G401.6 (cell line): ENCODE results near the gene PRDM11.

Source experiments
- FAIRE-seq: peaks from 2 replicates; lab custom pipeline; 2012; peaks lifted over from hg19 to GRCh38; lab: Jason Lieb, UNC

The PRDM11 gene

GRCh38 chr11:45212566-45213315 lies 66.3 kb downstream of the PRDM11 start:
- no peak for FAIRE-seq

- no peak for FAIRE-seq
Measured at GRCh38 chr11:45213316-45213665, 66.9 kb downstream of the PRDM11 start.

DNA sequence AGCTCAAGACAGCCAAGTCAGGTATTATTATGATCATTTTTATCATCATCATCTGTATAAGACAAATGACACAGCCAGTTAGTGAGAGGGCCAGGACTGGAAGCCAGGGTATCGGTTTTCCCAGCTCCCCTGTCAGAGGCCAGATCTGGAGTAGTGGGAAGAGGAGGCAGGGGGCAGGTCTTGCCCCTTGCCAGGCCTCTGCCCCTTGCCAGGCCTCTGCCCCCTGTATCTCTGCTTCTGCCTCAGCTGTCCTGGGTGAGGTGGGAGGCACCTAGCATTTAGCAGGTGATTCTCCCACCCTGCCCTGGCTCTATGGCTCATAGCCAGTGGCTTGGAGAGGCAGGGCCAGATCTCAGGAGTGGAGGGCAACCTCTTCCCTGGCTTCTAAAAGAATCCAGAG lies 67.3 kb downstream of the PRDM11 start:
- no peak for FAIRE-seq

GRCh38 chr11:45215098-45215865 lies 68.8 kb downstream of the PRDM11 start:
- no peak for FAIRE-seq

DNA sequence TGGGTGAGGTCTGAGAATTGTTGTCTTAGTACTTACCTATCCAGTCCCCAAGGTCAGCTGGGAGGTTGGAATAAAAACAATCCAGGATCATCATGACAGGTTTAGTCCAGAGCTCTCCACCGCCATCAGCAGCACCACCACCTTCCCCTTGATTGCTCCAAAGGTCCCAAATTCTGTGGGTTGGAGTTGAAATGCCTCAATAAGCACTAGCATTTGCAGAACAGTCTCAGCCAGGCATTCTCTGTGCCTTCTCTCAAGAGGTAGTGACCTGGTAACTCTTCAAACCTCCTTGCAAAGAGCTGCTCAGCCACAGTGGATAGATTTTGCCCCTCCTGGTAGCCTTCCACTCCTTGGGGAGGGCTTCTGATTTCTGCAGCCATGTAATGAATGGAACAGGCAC lies 69.6 kb downstream of the PRDM11 start:
- FAIRE-seq, result no peak

DNA sequence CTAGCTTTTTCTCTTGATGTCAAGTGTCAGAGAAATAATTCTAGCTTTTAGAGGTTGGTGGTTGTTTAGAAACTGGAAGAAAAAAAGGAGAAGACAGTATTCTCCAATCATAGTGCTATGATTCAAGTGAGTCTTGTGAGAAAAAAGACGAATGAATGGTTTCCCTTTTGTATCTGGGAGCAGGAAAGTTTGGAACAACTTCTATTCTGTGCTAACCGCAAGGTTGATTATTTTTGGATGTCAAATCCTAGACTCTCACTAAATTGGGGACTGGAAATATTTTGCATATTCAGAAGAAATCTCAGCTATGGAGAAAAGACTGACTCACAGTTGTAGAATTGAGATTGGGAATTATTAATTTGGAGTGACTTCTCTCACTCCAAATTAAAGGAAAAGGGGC lies 70.5 kb downstream of the PRDM11 start:
- no peak for FAIRE-seq

DNA sequence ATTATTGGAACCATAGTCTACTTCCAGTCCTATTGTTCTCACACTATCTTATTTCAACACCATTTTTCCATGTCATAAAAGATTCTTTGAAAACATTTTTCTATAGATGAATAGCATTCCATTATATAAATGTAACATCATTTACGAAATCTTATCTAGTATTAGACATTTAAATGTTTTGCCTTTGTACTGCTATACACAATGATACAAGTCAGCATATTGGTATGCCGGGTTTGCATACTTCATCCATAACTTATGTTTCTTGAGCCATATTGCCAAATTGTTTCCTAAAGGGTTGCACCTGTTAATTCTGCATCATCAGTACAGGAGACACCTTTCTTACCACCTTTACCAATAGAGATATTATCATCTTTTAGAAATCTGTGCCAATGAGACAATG lies 71.6 kb downstream of the PRDM11 start:
- no peak for FAIRE-seq

DNA sequence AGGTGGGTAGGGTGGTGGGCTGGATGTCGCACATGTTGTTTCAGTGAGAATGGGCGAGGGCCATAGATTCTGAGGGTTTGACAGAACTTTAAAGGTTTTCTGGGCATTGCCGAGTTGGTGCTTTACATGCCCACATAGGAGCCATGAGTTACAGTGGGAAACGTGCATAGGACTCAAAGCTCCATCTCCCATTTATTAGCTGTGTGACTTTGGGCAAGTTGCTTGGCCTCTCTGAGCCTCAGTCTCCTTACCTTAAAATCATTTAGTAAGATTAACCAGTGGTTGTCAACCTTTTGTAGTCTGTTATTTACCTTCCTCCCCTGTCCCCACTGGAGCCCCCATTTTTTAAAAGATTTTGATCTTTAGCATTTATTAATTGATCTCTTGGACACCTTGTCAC lies 72.3 kb downstream of the PRDM11 start:
- FAIRE-seq, result no peak

- no peak for FAIRE-seq
Measured at GRCh38 chr11:45219411-45219810, 73.0 kb downstream of the PRDM11 start.

DNA sequence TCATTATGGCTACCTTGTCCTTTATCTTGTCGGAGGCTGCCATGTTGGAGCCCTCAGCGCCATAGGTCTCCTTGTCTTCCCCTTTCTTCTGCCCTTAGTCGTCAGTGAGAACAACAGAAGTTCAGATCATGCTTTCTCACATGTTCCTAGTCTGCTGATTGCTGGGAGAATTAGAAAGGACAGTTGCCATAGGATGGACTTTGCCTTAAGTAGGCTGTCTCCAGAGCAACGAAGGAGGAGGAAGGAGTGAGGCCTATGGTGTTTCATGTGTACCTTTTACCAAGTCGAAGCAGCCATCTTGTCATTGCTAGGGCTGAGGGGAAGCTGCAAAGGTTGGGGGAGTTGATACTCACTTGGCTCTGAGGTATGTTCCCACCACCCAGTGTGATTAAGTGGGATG lies 77.1 kb downstream of the PRDM11 start:
- no peak for FAIRE-seq

DNA sequence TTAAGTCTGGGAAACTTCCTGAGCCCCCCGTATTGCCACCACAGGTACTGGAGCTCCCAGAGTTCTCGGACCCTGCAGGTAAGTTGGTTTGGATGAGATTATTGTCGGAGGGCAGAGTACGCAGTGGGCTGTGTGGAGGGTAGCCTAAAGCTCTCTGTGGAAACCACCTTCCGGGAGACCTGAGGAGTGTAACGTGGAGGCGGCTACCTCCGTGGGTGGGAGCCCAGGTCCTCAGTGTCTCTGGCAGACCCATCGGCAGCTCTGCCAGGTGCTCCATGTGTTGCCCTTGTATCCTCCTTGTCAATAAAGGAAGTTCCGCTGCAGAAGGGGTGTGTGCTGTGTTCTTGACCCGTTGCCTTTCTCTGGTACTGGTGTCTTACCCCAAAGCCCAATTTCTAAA lies 78.3 kb downstream of the PRDM11 start:
- no peak for FAIRE-seq

GRCh38 chr11:45225277-45225676 lies 78.8 kb downstream of the PRDM11 start:
- FAIRE-seq, result no peak

DNA sequence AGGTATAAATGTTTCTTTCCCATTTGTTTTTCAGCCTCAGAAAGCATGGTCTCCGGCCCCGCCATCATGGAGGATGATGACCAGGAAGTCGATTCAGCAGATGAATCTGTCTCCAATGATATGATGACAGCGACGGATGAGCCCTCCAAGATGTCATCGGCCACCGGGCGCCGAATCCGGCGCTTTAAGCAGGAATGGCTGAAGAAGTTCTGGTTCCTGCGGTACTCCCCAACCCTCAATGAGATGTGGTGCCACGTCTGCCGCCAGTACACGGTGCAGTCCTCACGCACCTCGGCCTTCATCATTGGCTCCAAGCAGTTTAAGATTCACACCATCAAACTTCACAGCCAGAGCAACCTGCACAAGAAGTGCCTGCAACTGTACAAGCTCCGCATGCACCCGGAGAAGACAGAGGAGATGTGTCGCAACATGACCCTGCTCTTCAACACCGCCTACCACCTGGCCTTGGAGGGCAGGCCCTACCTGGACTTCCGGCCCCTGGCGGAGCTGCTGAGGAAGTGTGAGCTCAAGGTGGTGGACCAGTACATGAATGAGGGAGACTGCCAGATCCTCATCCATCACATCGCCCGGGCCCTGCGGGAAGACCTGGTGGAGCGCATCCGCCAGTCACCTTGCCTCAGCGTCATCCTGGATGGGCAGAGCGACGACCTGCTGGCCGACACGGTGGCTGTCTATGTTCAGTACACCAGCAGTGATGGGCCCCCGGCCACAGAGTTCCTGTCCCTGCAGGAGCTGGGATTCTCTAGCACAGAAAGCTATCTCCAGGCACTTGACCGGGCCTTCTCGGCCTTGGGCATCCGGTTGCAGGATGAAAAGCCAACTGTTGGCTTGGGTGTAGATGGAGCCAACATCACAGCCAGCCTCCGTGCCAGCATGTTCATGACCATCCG lies 79.8 kb downstream of the PRDM11 start:
- no peak for FAIRE-seq

- FAIRE-seq, result no peak
Measured at GRCh38 chr11:45226901-45227300, 80.5 kb downstream of the PRDM11 start.

- no peak for FAIRE-seq
Measured at GRCh38 chr11:45227836-45228235, 81.4 kb downstream of the PRDM11 start.

- FAIRE-seq, result no peak
Measured at GRCh38 chr11:45229401-45230020, 83.1 kb downstream of the PRDM11 start.

- FAIRE-seq, result no peak
Measured at GRCh38 chr11:45232341-45233080, 86.1 kb downstream of the PRDM11 start.

DNA sequence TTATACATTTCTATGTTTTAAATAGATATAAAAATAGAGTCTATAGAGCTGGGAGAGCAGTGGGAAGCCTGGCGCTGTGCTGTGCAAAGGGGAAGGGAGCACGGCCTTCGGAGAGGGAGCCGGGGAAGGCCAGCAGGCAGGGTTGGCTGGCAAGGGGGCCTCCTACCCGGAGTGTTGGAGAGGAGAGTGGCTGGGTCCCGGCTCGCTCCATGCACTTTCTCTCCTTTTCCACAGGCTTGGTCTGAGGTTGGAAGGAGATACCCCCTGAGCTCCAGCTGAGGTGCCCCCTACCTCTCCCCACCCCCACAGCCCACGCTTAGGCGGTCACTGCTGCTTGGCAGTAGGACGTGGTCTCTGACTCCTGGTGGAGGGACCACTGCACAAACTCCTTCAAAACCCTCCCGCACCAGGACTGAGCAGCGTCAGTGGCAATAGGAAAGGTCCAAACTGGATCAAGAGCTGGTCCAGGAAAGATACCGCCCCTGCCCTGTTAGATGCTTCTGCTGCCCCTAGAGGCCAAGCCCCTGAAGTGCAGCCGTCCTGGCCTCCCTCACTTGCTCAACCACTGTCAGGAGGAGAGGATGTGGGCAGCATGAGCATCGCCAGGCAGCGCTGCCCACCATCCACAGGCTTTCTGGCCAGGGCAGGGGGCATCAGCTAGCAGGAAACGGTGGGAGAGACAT lies 86.8 kb downstream of the PRDM11 start:
- FAIRE-seq, result no peak

GRCh38 chr11:45233804-45234170 lies 87.3 kb downstream of the PRDM11 start:
- no peak for FAIRE-seq

DNA sequence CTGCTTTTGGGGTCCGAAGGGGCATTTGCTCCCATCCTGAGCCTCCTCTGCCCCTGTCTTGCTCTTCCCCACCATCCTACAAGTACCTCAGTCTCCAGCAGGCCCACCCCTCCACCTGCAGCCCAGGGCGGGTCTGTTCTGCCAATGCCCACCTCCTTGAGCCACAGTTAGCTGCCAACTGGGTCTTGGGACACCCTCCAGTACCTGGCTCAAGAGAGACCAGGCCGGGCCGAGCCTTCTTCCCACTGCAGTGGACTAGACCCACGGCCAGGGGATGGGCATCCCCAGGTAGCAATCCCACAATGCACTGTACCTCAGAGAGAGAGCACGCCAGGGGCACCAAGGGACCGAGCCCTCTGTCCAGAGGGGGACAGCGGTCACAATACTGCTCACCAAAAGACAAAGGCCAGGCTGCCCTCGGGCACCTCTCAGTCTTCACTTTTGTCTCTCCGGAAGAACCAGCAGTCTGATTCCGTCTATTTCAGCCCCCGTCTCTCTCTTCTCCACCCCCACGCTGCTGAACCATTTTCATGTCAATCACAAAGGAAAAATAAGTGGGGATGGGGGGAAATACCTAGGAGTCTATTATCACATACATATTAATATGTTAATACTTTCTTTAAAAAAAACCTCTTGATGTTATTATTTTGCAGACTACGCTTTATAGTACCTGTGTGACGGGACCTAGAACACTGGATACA lies 88.0 kb downstream of the PRDM11 start:
- no peak for FAIRE-seq
